ENCODE data around the gene TOP3B.

TOP3B gene

DNA sequence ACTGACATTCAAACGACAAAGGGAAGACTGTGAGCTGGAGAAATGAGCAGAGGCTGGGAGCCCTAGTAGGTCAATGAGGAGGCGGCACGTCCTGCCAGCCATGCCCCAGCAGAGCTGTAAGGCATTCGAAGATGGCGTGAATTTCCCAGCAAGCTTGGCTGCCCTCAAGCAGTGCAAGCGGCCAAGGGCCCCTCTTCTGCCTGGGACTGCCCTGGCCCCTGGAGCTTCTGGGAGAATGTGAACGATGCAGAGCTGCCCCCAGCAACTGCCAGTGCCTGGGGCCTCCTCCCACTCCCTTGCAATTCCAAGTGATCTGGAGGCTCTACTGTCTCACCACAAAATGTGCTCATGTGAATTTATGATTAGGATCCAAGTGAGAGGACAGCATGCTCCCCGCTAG is 34.2 kb downstream of the TOP3B start:
- H2AFZ ChIP-seq (ENCODE audit: low read length), result no peak overlapping the region
- TF ChIP-seq EZH2phosphoT487 (IDR thresholded peaks at IDR 0.05; ENCODE audit: low read length) (no peak), EZH2 (optimal IDR thresholded peaks at IDR 0.05; ENCODE audit: low read depth, low read length) (no peak)
- TF ChIP-seq, protein P1, sequence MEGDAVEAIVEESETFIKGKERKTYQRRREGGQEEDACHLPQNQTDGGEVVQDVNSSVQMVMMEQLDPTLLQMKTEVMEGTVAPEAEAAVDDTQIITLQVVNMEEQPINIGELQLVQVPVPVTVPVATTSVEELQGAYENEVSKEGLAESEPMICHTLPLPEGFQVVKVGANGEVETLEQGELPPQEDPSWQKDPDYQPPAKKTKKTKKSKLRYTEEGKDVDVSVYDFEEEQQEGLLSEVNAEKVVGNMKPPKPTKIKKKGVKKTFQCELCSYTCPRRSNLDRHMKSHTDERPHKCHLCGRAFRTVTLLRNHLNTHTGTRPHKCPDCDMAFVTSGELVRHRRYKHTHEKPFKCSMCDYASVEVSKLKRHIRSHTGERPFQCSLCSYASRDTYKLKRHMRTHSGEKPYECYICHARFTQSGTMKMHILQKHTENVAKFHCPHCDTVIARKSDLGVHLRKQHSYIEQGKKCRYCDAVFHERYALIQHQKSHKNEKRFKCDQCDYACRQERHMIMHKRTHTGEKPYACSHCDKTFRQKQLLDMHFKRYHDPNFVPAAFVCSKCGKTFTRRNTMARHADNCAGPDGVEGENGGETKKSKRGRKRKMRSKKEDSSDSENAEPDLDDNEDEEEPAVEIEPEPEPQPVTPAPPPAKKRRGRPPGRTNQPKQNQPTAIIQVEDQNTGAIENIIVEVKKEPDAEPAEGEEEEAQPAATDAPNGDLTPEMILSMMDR (IDR thresholded peaks at IDR 0.05; ENCODE audit: low read length), result no peak
- no peaks in the 10 kb centered on the region for H3K79me2 ChIP-seq (ENCODE audit: low read length)
- H3K9me2 ChIP-seq (replicated peaks; ENCODE audit: insufficient read depth, low read length), result no peaks in the 10 kb centered on the region
- no peak for DNase-seq
- H3K27me3 ChIP-seq (replicated peaks; ENCODE audit: insufficient read depth, low read length), result no peaks in the 10 kb centered on the region
- no peak overlapping the region for H3K27ac ChIP-seq (ENCODE audit: low read length)
- H4K20me1 ChIP-seq (ENCODE audit: insufficient read depth, low read length), result no peaks in the 10 kb centered on the region
- no peak overlapping the region for H3K4me3 ChIP-seq (ENCODE audit: low read length)
- peaks cover 3% of the 10 kb centered on the region; the same call in 1 of the 2 replicates for H3K4me1 ChIP-seq (ENCODE audit: low read length)
- no peaks in the 10 kb centered on the region for H3K9me3 ChIP-seq (replicated peaks; ENCODE audit: insufficient read depth, low read length)
- H3K9ac ChIP-seq (ENCODE audit: low read length), result no peak overlapping the region
- H3K36me3 ChIP-seq (replicated peaks; ENCODE audit: insufficient read depth, low read length), result no peaks in the 10 kb centered on the region
- no peaks in the 10 kb centered on the region for H3F3A ChIP-seq (ENCODE audit: insufficient read depth, low read length)
- no peak overlapping the region for H3K4me2 ChIP-seq (ENCODE audit: low read depth, low read length)

DNA sequence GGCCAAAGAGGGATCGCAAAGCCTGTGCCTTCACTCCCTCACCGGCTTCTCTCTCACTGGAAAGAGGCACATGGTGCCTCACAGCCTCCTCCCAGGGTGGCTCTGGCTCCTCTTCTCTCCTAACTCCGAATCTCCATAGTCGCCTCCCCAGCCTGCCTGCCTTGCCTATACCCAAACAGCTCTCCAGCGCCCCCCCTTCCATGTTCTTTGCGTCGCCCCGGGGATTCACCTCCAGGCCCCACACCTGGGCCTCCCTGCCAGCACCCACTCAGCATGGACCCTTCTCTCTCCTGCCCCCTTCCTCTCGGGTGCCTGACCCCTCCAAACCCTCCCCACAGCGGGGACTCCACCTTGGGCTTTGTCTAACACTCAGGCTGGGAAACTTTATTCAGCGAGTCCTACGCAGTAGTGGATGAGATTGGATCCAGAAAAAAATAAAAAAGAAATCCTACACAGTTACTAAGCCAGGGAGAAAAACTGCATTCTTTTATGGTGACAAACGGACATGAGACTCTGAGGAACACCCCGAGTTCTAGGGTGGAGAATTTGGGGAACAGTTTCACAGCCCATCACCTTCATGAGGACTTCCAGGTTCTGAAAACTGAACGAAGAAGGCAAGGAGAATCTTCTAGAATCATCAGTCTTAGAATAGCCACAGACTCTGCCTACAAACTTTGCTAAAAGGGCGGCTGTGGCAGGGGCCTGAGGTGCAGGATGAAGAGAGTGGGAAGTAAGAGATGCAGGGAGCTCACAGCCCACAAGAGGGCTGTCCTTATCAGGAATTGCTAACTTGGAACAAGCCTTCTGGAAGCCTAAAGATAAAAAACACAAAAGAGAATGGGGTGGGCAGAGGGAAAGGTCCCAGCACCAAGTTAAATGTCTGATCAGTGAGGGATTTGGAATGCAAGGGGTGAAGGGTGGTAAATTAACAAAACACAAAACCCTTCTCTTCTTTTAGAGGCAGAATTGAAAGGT is 35.3 kb downstream of the TOP3B start:
- no peaks in the 10 kb centered on the region for H3K9me2 ChIP-seq (replicated peaks; ENCODE audit: insufficient read depth, low read length)
- H2AFZ ChIP-seq (ENCODE audit: low read length), result no peak overlapping the region
- H3K27ac ChIP-seq (ENCODE audit: low read length), result no peak overlapping the region
- H4K20me1 ChIP-seq (ENCODE audit: insufficient read depth, low read length), result no peaks in the 10 kb centered on the region
- TF ChIP-seq EZH2phosphoT487 (IDR thresholded peaks at IDR 0.05; ENCODE audit: low read length) (no peak), EZH2 (optimal IDR thresholded peaks at IDR 0.05; ENCODE audit: low read depth, low read length) (no peak)
- TF ChIP-seq, protein P1 (IDR thresholded peaks at IDR 0.05; ENCODE audit: low read length), result no peak
- no peaks in the 10 kb centered on the region for H3K4me1 ChIP-seq (ENCODE audit: low read length)
- no peak for DNase-seq
- no peaks in the 10 kb centered on the region for H3K9me3 ChIP-seq (replicated peaks; ENCODE audit: insufficient read depth, low read length)
- H3K4me2 ChIP-seq (ENCODE audit: low read depth, low read length), result no peak overlapping the region
- no peaks in the 10 kb centered on the region for H3K79me2 ChIP-seq (ENCODE audit: low read length)
- no peaks in the 10 kb centered on the region for H3F3A ChIP-seq (ENCODE audit: insufficient read depth, low read length)
- no peaks in the 10 kb centered on the region for H3K36me3 ChIP-seq (replicated peaks; ENCODE audit: insufficient read depth, low read length)
- no peak overlapping the region for H3K4me3 ChIP-seq (ENCODE audit: low read length)
- no peak overlapping the region for H3K9ac ChIP-seq (ENCODE audit: low read length)
- no peaks in the 10 kb centered on the region for H3K27me3 ChIP-seq (replicated peaks; ENCODE audit: insufficient read depth, low read length)

DNA sequence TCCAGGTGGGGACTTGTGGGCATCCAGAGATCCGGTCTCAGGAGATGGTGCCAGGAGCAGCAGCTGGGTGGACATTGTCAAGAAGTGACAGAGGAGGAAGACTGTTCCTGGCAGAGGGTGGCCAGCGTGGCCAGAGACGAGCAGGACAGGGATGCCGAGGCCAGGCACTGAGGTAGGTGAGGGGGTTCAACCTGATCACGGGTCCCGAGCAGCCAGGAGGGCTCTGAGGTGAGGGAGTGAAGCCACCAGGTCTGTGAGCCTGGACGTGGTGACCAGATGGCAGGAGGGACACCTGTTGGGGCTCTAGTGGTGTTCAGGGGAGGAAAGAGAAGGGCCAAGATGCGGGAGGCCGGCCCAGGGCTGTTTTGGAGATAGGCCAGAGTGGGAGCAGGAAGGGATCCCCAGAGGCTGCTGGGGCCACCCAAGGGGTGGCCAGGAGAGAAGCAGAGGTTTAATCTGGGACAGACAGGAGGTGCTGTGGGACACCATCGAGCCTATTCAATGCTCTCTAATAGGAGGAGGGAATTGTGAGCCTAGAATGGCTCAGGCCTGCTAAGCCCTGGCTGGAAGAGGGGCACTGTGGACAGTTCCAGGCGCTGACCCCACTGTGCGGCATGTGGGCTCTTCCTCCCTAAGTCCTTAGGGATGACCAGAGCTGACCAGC is 36.2 kb downstream of the TOP3B start:
- H3K27ac ChIP-seq (ENCODE audit: low read length), result no peak overlapping the region
- no peaks in the 10 kb centered on the region for H3K36me3 ChIP-seq (replicated peaks; ENCODE audit: insufficient read depth, low read length)
- H3K79me2 ChIP-seq (ENCODE audit: low read length), result no peaks in the 10 kb centered on the region
- H3K27me3 ChIP-seq (replicated peaks; ENCODE audit: insufficient read depth, low read length), result no peaks in the 10 kb centered on the region
- TF ChIP-seq EZH2phosphoT487 (IDR thresholded peaks at IDR 0.05; ENCODE audit: low read length) (no peak), EZH2 (optimal IDR thresholded peaks at IDR 0.05; ENCODE audit: low read depth, low read length) (no peak)
- TF ChIP-seq, protein P1 (IDR thresholded peaks at IDR 0.05; ENCODE audit: low read length), result no peak
- H3K9me2 ChIP-seq (replicated peaks; ENCODE audit: insufficient read depth, low read length), result no peaks in the 10 kb centered on the region
- H3F3A ChIP-seq (ENCODE audit: insufficient read depth, low read length), result no peaks in the 10 kb centered on the region
- no peaks in the 10 kb centered on the region for H3K9me3 ChIP-seq (replicated peaks; ENCODE audit: insufficient read depth, low read length)
- H3K9ac ChIP-seq (ENCODE audit: low read length), result no peak overlapping the region
- no peaks in the 10 kb centered on the region for H3K4me1 ChIP-seq (ENCODE audit: low read length)
- no peak overlapping the region for H3K4me3 ChIP-seq (ENCODE audit: low read length)
- no peak for DNase-seq
- H3K4me2 ChIP-seq (ENCODE audit: low read depth, low read length), result no peak overlapping the region
- no peaks in the 10 kb centered on the region for H4K20me1 ChIP-seq (ENCODE audit: insufficient read depth, low read length)
- no peak overlapping the region for H2AFZ ChIP-seq (ENCODE audit: low read length)
